ENCODE results near the gene FANCE. TPM values are rescaled to one million over a fixed set of nuclear protein-coding genes. Genes with fewer than 3 reads are reported as not detected.
A peak's percentile ranks its signal among the peaks of the same experiment; 100 is the strongest.

FANCE gene
- total RNA-seq, 1 donor from 2014 or later: 9.2 TPM

- ChIA-PET CTCF (no interaction called here), POLR2A (interaction anchor here (0.6 kb wide), 1 partner anchor 1555 kb away, joined by 3 read pairs; no protein-coding TSS in a partner anchor)
- Mint-ChIP-seq H3K36me3 (ENCODE audit: low read depth) (no peaks in the 10 kb centered on the region), H3K4me1 (peaks cover 10% of the 10 kb centered on the region), H3K4me3 (no peak overlapping the region), H3K27me3 (peaks cover 16% of the 10 kb centered on the region), H3K27ac (no peak overlapping the region), H3K9me3 (no peaks in the 10 kb centered on the region)
- no peak for ATAC-seq (ENCODE audit: low read depth)
- no peak for TF ChIP-seq CTCF (IDR thresholded peaks at IDR 0.05)
- intact Hi-C loops (cut with micrococcal nuclease): no loop called here
- no peak for DNase-seq
Measured at GRCh38 chr6:35493307-35493983, 41.3 kb downstream of the FANCE start.

- CTCF ChIA-PET: no interaction called here
- DNase-seq: no peak
- Mint-ChIP-seq H3K27ac (no peak overlapping the region), H3K27me3 (peaks cover 22% of the 10 kb centered on the region), H3K36me3 (ENCODE audit: low read depth) (no peaks in the 10 kb centered on the region), H3K4me3 (no peak overlapping the region), H3K9me3 (no peaks in the 10 kb centered on the region), H3K4me1 (peaks cover 14% of the 10 kb centered on the region)
- POLR2A ChIA-PET: interaction anchor here (0.6 kb wide), 1 partner anchor 1555 kb away, joined by 3 read pairs; no protein-coding TSS in a partner anchor
- intact Hi-C loops (cut with micrococcal nuclease): no loop called here
- TF ChIP-seq CTCF (IDR thresholded peaks at IDR 0.05): no peak
- ATAC-seq (ENCODE audit: low read depth): no peak
Measured at GRCh38 chr6:35494161-35494563, 42.0 kb downstream of the FANCE start.

GRCh38 chr6:35495258-35496035, 43.3 kb downstream of the FANCE start:
- Mint-ChIP-seq H3K36me3 (ENCODE audit: low read depth) (no peaks in the 10 kb centered on the region), H3K9me3 (no peaks in the 10 kb centered on the region), H3K4me1 (peaks cover 14% of the 10 kb centered on the region), H3K27me3 (peaks cover 31% of the 10 kb centered on the region), H3K4me3 (peak overlapping the region; percentile 60), H3K27ac (no peak overlapping the region)
- no peak for ATAC-seq (ENCODE audit: low read depth)
- ChIA-PET CTCF (no interaction called here), POLR2A (no interaction called here)
- no peak for TF ChIP-seq CTCF (IDR thresholded peaks at IDR 0.05)
- no peak for DNase-seq
- intact Hi-C loops (cut with micrococcal nuclease): no loop called here

GRCh38 chr6:35496036-35496840, 44.1 kb downstream of the FANCE start:
- Mint-ChIP-seq H3K36me3 (ENCODE audit: low read depth) (no peaks in the 10 kb centered on the region), H3K9me3 (no peaks in the 10 kb centered on the region), H3K27me3 (peaks cover 32% of the 10 kb centered on the region), H3K27ac (no peak overlapping the region), H3K4me3 (peak overlapping the region; percentile 60), H3K4me1 (peaks cover 14% of the 10 kb centered on the region)
- TF ChIP-seq CTCF (IDR thresholded peaks at IDR 0.05): no peak
- DNase-seq (no peak), ATAC-seq (ENCODE audit: low read depth) (peak; percentile 5)
- ChIA-PET CTCF (no interaction called here), POLR2A (interaction anchor here (0.6 to 2.3 kb wide), 3 partner anchors 20 to 28 kb away, joined by 5 to 16 read pairs (median 7); partner anchors contain the start of gene RPL10A)
- intact Hi-C loops (cut with micrococcal nuclease): no loop called here
